ENCODE results near the gene HS3ST3B1. TPM values are rescaled to one million over a fixed set of nuclear protein-coding genes. Genes with fewer than 3 reads are reported as not detected.

The HS3ST3B1 gene
- total RNA-seq, 1 experiment from 2014 or later = 2.4 TPM

DNA sequence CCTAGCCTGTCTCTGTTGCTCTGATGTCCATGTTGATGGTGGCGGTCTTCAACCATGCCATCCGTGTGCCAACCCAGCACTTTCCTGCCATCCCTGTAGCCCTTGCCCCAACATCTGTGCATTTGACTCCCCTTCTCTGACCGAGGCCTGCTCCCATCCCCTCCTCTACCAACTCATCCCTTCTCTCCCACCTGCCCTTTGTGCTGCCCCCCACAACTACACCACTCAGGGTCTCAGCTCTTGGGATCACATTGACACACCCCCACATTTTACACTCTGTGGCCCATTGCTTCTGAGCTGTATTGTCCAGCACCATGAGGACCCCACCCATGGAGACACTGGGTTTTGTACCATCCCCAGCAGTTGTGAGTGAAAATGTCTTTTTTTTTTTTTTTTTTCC is 11.6 kb downstream of the HS3ST3B1 start:
- no peak overlapping the region for H3K4me2 ChIP-seq (ENCODE audit: low read length)
- no peak overlapping the region for H2AFZ ChIP-seq (ENCODE audit: low read depth, low read length, poor library complexity, severe bottlenecking)
- no peak overlapping the region for H3K27ac ChIP-seq (ENCODE audit: low read depth, low read length)
- DNase-seq (ENCODE audit: low read depth, low spot score) (no peak), ATAC-seq (no peak)
- H3K4me3 ChIP-seq (replicated peaks in 1 of 2; ENCODE audit: low read depth in 1 of 2, low read length in 2 of 2) = no peak overlapping the region
- no peaks in the 10 kb centered on the region for H3K9me3 ChIP-seq (ENCODE audit: control insufficient read depth in 1 of 2, insufficient read depth in 1 of 2, low read depth in 1 of 2, low read length in 2 of 2)
- H3K9me2 ChIP-seq (ENCODE audit: insufficient read depth) = no peaks in the 10 kb centered on the region
- ChIA-PET RAD21 (ENCODE audit: low non-redundant PET in 1 of 2, low total read pairs in 2 of 2, uncharacterized antibody in 2 of 2, unreplicated experiment in 2 of 2) (no interaction called here), POLR2A (no interaction called here), CTCF (no interaction called here)
- no peaks in the 10 kb centered on the region for H4K20me1 ChIP-seq (ENCODE audit: insufficient read depth)
- no peaks in the 10 kb centered on the region for H3K79me2 ChIP-seq (ENCODE audit: insufficient read depth, low read length)
- H3K9ac ChIP-seq (ENCODE audit: low read length) = no peak overlapping the region
- no TSS peak for BruUV-seq (replicated peaks)
- no peaks in the 10 kb centered on the region for H3K27me3 ChIP-seq (ENCODE audit: insufficient read depth, low read length)
- intact Hi-C loops (cut with micrococcal nuclease) = no loop called here
- no peaks in the 10 kb centered on the region for H3K36me3 ChIP-seq (ENCODE audit: control insufficient read depth in 1 of 2, insufficient read depth in 2 of 2, low read length in 2 of 2)
- no peaks in the 10 kb centered on the region for H3K4me1 ChIP-seq (ENCODE audit: control insufficient read depth in 1 of 2, insufficient read depth in 2 of 2, low read length in 2 of 2)
- TF ChIP-seq RAD21 (IDR thresholded peaks at IDR 0.05; ENCODE audit: low read depth) (no peak), POLR2AphosphoS5 (IDR thresholded peaks at IDR 0.05; ENCODE audit: low read depth, low read length) (no peak)
- TF ChIP-seq, protein P1, sequence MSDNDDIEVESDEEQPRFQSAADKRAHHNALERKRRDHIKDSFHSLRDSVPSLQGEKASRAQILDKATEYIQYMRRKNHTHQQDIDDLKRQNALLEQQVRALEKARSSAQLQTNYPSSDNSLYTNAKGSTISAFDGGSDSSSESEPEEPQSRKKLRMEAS (IDR thresholded peaks at IDR 0.05) = no peak
- TF ChIP-seq, protein P2, sequence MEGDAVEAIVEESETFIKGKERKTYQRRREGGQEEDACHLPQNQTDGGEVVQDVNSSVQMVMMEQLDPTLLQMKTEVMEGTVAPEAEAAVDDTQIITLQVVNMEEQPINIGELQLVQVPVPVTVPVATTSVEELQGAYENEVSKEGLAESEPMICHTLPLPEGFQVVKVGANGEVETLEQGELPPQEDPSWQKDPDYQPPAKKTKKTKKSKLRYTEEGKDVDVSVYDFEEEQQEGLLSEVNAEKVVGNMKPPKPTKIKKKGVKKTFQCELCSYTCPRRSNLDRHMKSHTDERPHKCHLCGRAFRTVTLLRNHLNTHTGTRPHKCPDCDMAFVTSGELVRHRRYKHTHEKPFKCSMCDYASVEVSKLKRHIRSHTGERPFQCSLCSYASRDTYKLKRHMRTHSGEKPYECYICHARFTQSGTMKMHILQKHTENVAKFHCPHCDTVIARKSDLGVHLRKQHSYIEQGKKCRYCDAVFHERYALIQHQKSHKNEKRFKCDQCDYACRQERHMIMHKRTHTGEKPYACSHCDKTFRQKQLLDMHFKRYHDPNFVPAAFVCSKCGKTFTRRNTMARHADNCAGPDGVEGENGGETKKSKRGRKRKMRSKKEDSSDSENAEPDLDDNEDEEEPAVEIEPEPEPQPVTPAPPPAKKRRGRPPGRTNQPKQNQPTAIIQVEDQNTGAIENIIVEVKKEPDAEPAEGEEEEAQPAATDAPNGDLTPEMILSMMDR (IDR thresholded peaks at IDR 0.05 in 2 of 3, conservative IDR thresholded peaks at IDR 0.05 in 1 of 3; ENCODE audit: borderline replicate concordance in 1 of 3, insufficient read depth in 1 of 3, low read depth in 2 of 3, low read length in 2 of 3) = no peak

DNA sequence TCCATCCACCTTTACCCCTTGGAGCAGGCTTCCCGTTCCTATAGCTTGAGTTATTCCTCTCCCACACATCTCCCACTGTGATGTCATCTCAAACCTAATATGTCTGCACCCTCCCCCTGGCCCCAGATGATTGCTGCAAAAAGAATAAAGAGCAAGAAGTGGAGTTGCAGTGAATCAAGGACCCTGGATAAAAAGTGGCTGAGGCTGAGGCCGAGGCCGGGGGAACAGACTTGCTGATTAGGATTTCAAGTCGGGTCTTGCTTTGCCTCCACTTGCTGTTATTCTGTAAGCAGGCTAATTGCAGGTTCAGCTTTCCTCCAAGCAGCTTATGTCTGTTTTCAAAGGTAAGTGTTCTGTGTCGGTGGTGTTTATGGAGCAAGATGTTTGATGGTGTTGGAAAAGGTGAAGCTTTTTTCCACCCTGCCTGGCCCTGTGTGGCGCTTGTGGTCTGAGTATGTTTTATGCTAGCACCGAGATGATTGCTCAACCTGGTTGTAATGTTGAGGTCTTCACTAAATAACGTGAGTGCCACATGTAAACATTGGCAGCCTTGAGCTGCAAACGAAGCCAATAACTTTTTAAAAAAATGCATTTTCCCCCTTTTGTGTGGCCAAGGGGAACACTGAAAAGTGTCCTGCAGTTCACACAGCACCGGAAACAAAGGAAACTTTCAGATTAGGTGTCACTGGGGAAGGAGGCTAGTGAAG is 15.4 kb downstream of the HS3ST3B1 start:
- Histone ChIP-seq H3K9me2 (ENCODE audit: insufficient read depth) (no peaks in the 10 kb centered on the region), H3K27me3 (ENCODE audit: insufficient read depth, low read length) (peaks cover 7% of the 10 kb centered on the region; the same call in 1 of the 2 replicates), H3K4me1 (ENCODE audit: control insufficient read depth in 1 of 2, insufficient read depth in 2 of 2, low read length in 2 of 2) (no peaks in the 10 kb centered on the region), H2AFZ (ENCODE audit: low read depth, low read length, poor library complexity, severe bottlenecking) (no peak overlapping the region), H3K9me3 (ENCODE audit: control insufficient read depth in 1 of 2, insufficient read depth in 1 of 2, low read depth in 1 of 2, low read length in 2 of 2) (no peaks in the 10 kb centered on the region), H3K27ac (ENCODE audit: low read depth, low read length) (no peak overlapping the region), H3K9ac (ENCODE audit: low read length) (no peak overlapping the region), H3K4me3 (replicated peaks in 1 of 2; ENCODE audit: low read depth in 1 of 2, low read length in 2 of 2) (no peak overlapping the region), H4K20me1 (ENCODE audit: insufficient read depth) (no peaks in the 10 kb centered on the region), H3K4me2 (ENCODE audit: low read length) (no peak overlapping the region), H3K79me2 (ENCODE audit: insufficient read depth, low read length) (no peaks in the 10 kb centered on the region), H3K36me3 (ENCODE audit: control insufficient read depth in 1 of 2, insufficient read depth in 2 of 2, low read length in 2 of 2) (no peaks in the 10 kb centered on the region)
- TF ChIP-seq POLR2A (IDR thresholded peaks at IDR 0.05; ENCODE audit: borderline replicate concordance, extremely low read depth, insufficient read depth, insufficient read length) (no peak), SP1 (IDR thresholded peaks at IDR 0.05; ENCODE audit: low read depth) (no peak), YY1 (IDR thresholded peaks at IDR 0.05; ENCODE audit: extremely low read depth, insufficient replicate concordance, low read depth, low read length) (no peak)
- TF ChIP-seq, protein P2 (IDR thresholded peaks at IDR 0.05 in 2 of 3, conservative IDR thresholded peaks at IDR 0.05 in 1 of 3; ENCODE audit: borderline replicate concordance in 1 of 3, insufficient read depth in 1 of 3, low read depth in 2 of 3, low read length in 2 of 3) = no peak
- no TSS peak for BruUV-seq (replicated peaks)
- DNase-seq (ENCODE audit: low read depth, low spot score) (no peak), ATAC-seq (no peak)
- RAD21 ChIA-PET (ENCODE audit: low non-redundant PET in 1 of 2, low total read pairs in 2 of 2, uncharacterized antibody in 2 of 2, unreplicated experiment in 2 of 2) = no interaction called here
- intact Hi-C loops (cut with micrococcal nuclease) = no loop called here
- CTCF ChIA-PET = no interaction called here
- POLR2A ChIA-PET = interaction anchor here (1.0 to 1.8 kb wide), 2 partner anchors 15 to 16 kb away, joined by 3 to 4 read pairs; partner anchors contain the start of gene HS3ST3B1
